ENCODE data around the gene UBE2D3.

UBE2D3 gene

GRCh38 chr4:102789317-102789717, 38.0 kb downstream of the UBE2D3 start:
- no peak for DNase-seq (ENCODE audit: low read depth)

- DNase-seq (ENCODE audit: low read depth) = no peak
Measured at GRCh38 chr4:102787944-102788343, 39.4 kb downstream of the UBE2D3 start.

GRCh38 chr4:102787096-102787881, 40.1 kb downstream of the UBE2D3 start:
- peak; percentile 15 for DNase-seq (ENCODE audit: low read depth)

GRCh38 chr4:102786279-102786678, 41.1 kb downstream of the UBE2D3 start:
- DNase-seq (ENCODE audit: low read depth) = no peak

- no peak for DNase-seq (ENCODE audit: low read depth)
Measured at GRCh38 chr4:102783006-102783405, 44.3 kb downstream of the UBE2D3 start.

GRCh38 chr4:102781570-102781969, 45.8 kb downstream of the UBE2D3 start:
- DNase-seq (ENCODE audit: low read depth) = no peak

- DNase-seq (ENCODE audit: low read depth) = no peak
Measured at GRCh38 chr4:102780476-102781144, 46.7 kb downstream of the UBE2D3 start.

GRCh38 chr4:102779204-102779603, 48.1 kb downstream of the UBE2D3 start:
- DNase-seq (ENCODE audit: low read depth) = no peak

- DNase-seq (ENCODE audit: low read depth) = no peak
Measured at GRCh38 chr4:102778720-102779119, 48.6 kb downstream of the UBE2D3 start.

GRCh38 chr4:102775805-102776204, 51.5 kb downstream of the UBE2D3 start:
- no peak for DNase-seq (ENCODE audit: low read depth)

- DNase-seq (ENCODE audit: low read depth) = no peak
Measured at GRCh38 chr4:102774254-102774653, 53.1 kb downstream of the UBE2D3 start.

- DNase-seq (ENCODE audit: low read depth) = no peak
Measured at GRCh38 chr4:102772738-102773340, 54.5 kb downstream of the UBE2D3 start.

GRCh38 chr4:102764901-102765300, 62.5 kb downstream of the UBE2D3 start:
- DNase-seq (ENCODE audit: low read depth) = no peak

- DNase-seq (ENCODE audit: low read depth) = no peak
Measured at GRCh38 chr4:102761906-102762305, 65.4 kb downstream of the UBE2D3 start.

- no peak for DNase-seq (ENCODE audit: low read depth)
Measured at GRCh38 chr4:102761296-102761701, 66.1 kb downstream of the UBE2D3 start.

- DNase-seq (ENCODE audit: low read depth) = peak; percentile 22
Measured at GRCh38 chr4:102760645-102761295, 66.6 kb downstream of the UBE2D3 start, which contains the start of gene MANBA. TSS of gene MANBA (minus strand) at chr4:102760968. CDS start at chr4:102760894, 74 bp downstream.

- peak; percentile 26 for DNase-seq (ENCODE audit: low read depth)
Measured at GRCh38 chr4:102759831-102760644, 67.3 kb downstream of the UBE2D3 start.

GRCh38 chr4:102758241-102759160, 68.8 kb downstream of the UBE2D3 start:
- DNase-seq (ENCODE audit: low read depth) = no peak

- DNase-seq (ENCODE audit: low read depth) = no peak
Measured at GRCh38 chr4:102757681-102758080, 69.7 kb downstream of the UBE2D3 start.

GRCh38 chr4:102754044-102754443, 73.3 kb downstream of the UBE2D3 start:
- DNase-seq (ENCODE audit: low read depth) = no peak

- no peak for DNase-seq (ENCODE audit: low read depth)
Measured at GRCh38 chr4:102751941-102752340, 75.4 kb downstream of the UBE2D3 start.
